NCI-H2171 (cell line): ENCODE data around the gene SYNGR1.

ENCODE experiments used
- DNase-seq: peaks from one replicate; lab custom pipeline; 2025; lab: John Stamatoyannopoulos, UW

Gene SYNGR1

DNA sequence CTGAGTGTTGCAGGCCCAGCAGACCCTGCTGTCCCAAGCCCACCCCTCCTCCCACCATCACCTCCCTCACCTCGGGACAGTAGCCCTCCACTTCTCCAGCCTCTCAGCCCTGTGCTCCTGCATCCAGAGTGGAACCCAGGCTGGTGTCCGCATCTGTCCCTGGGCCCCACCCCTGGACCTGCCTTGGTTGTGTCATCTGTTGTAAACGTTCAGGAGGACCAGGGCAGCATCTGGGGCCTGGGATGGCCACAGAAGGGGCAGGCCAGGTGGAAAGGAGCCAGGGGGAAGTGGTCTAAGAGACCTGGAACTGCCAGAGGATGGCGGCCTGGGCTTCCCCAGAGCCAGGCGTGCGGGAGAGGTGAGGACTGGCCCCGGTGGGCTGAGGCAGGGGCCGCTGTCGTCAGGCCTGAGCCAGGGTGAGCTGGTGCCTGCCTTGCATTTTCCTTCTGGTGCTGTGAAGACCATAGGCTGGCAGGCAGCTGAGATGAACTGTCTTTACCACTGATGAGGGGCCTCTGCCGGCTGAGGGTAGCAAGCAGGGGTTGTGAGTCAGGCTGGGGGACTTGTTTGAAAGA, 80.9 kb downstream of the SYNGR1 start:
- no peak for DNase-seq

DNA sequence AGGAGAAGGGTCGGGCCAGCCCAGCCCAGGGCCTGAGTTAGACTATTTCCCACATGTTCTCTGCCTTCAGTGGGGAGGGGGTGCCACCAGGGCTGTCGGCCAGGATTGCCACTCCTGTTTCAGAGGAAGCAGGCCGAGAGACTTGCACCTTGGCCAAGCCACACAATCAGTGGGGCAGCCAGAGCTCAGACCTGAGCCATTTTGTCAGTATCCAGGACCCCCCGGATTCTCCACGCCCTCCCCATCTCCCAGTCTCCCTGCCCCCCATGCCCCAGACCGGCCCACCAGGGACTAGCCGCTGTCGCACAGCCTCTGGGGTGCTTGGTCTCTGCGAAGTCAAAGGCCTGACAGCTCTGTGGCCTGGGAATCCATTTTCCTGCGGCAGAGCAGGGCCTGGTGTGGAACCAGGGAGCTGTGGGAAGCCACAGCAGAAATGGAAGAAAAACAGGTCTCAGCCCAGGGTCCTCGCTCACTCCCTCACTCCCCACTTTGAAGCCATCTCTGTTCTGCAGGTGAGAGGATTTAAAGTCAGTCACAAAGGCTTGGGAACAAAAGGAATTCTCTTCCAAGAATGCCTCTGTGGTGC, 81.5 kb downstream of the SYNGR1 start:
- no peak for DNase-seq

DNA sequence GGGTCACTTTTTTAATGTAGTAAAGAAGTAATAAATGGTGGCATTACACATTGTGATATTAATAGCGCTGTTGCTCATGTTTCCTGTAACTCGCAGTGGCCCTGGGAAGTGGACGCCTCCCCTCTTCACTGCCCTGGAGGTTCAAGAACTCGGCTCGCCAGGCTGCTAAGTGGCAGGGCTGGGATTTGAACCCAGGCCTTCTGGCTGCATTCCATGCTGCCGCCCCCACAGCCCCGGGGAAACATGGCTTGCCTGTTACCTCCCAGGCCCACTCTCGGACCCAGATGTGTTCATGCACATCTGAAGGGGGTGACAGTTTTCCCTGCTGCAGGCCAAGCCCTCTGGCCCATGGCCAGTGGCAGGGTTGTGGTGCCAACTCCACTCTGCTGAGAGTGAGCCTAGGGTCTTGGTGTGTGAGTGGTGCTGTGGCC, 82.0 kb downstream of the SYNGR1 start:
- DNase-seq, result no peak

DNA sequence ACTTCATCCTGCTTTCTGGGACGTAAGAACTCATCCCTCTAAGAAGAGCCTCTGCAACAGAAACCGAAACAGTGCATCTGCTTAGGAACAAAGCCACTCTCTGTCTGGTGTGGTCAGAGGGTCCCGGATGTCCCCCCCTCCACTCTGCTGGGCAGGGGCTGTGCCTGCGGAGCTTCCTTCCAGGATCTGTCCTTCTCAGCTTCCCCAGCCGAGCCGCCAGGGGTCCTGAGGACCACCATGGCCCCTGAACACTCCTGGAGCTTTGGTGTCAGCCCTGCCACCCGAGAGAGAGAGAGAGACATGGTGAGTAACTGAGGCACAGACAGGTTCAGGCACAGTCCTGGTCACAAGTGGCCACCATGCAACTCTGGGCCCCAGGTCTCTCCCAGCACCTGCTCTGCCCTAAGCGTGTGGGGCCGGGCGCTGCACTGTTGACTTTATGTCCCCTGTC, 82.6 kb downstream of the SYNGR1 start:
- no peak for DNase-seq

DNA sequence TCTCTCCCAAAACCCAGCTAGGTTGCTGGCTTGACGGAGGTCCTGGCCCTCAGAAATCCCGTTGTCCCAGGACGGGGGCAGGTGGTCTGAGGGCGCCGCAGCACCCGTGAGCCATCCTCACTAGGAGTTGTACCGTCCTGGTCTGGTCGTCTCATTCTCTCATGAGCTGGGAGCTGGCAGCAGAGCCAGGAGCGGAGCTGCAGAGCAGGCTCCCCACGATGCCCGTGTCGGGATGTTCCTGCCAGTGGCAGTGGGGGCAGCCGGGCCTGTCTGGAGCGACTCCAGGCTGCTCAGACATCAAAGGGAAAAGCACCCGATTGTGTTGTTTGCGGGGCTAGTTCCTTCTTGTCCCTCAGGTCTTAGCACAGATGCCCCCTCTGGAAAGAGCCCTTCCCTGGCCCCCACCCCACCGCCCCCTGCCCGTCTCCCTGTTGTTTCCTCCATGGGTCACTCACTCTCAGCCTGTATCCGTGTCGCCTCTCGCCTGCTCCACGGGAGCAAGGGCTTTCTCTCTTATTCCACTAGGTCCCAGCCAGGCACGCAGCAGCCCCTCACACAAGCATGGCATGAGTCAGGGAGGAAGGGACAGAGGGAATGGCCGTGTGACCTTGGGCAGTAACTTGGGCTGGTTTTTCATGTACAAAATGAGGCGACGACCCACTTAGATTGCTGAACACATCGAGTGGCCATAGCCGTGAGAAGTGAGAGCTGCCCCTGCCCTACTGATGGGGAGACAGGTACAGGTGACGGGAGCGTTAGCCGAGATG, 83.9 kb downstream of the SYNGR1 start:
- no peak for DNase-seq

DNA sequence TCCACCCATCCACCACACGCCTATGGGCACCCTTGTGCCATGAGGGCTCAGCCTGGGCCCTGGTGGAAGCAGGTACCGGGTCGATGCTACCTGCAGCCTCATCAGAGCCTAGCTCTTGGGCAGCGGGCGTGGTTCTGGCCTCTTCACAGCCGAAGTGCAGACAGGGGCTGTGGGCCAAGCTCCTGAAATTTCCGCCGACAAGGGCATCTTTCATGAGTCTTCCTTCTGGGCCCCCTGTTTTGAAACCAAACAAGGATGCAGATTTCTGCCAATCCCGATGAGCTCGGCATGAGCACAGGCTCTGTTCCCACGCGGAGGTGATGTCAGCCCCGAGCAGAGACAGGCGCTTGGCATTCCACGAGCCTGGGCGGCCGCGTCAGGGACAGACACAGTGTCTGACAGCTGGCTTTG, 84.5 kb downstream of the SYNGR1 start:
- no peak for DNase-seq

DNA sequence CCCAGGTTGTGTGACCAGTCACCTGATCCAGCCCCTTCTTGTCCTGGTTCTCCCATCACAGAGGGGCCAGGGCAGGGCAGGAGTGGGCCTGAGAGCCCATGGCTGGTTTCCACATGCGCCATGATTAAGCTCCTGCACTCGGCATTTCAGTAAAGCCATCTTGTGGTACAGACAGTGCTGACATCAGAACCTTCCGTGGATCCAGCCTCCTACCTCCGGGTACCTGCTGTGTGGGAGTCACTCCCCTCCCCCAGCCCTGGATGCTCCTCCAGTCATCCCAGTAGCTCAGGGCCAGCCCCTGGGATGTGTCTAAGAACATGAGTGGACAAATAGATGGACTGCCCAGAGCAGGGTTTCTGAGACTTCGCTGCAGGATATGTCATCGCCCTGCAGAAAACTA, 84.9 kb downstream of the SYNGR1 start:
- DNase-seq, result no peak
